ENCODE results near the gene COX7A2. TPM values are rescaled to one million over a fixed set of nuclear protein-coding genes. Genes with fewer than 3 reads are reported as not detected.

Gene COX7A2
- total RNA-seq, 6 donors from 2014 or later: 38.8 to 309 (median 181) TPM

GRCh38 chr6:75213732-75214131 lies 29.9 kb downstream of the COX7A2 start:
- 93 to 94% methylated on average over 2 of the region's 2 CpGs for WGBS, 2 donors
- no peak for DNase-seq
- no peak for TF ChIP-seq POLR2A (IDR thresholded peaks at IDR 0.05)
- TF ChIP-seq EP300 (IDR thresholded peaks at IDR 0.05): no peak
- no peak for TF ChIP-seq CTCF (IDR thresholded peaks at IDR 0.05)
- TF ChIP-seq POLR2AphosphoS5 (IDR thresholded peaks at IDR 0.05): no peak
- H3K9me3 ChIP-seq: no peaks in the 10 kb centered on the region
- H3K27ac ChIP-seq: no peak overlapping the region
- ATAC-seq (ENCODE audit: low FRiP score in 2 of 2): no peak
- peaks cover 0 to under 1% (median 0%) of the 10 kb centered on the region in 4 donors for H3K27me3 ChIP-seq
- peaks cover 5 to 18% (median 8%) of the 10 kb centered on the region in 4 donors for H3K4me1 ChIP-seq
- H3K4me3 ChIP-seq: no peak overlapping the region
- H3K36me3 ChIP-seq: no peaks in the 10 kb centered on the region

- Histone ChIP-seq H3K27ac (no peak overlapping the region), H3K27me3 (peaks cover 0 to 6% (median 0%) of the 10 kb centered on the region in 4 donors), H3K36me3 (no peaks in the 10 kb centered on the region), H3K4me1 (peaks cover 7 to 17% (median 14%) of the 10 kb centered on the region in 4 donors), H3K4me3 (no peak overlapping the region), H3K9me3 (no peaks in the 10 kb centered on the region)
- 18 to 28% methylated on average over 1 of the region's 1 CpG for WGBS, 2 donors
- ATAC-seq (ENCODE audit: low FRiP score in 2 of 2) (no peak), DNase-seq (no peak)
- TF ChIP-seq POLR2A (IDR thresholded peaks at IDR 0.05) (no peak), EP300 (IDR thresholded peaks at IDR 0.05) (no peak), CTCF (IDR thresholded peaks at IDR 0.05) (no peak)
Measured at GRCh38 chr6:75213112-75213511, 30.5 kb downstream of the COX7A2 start.

DNA sequence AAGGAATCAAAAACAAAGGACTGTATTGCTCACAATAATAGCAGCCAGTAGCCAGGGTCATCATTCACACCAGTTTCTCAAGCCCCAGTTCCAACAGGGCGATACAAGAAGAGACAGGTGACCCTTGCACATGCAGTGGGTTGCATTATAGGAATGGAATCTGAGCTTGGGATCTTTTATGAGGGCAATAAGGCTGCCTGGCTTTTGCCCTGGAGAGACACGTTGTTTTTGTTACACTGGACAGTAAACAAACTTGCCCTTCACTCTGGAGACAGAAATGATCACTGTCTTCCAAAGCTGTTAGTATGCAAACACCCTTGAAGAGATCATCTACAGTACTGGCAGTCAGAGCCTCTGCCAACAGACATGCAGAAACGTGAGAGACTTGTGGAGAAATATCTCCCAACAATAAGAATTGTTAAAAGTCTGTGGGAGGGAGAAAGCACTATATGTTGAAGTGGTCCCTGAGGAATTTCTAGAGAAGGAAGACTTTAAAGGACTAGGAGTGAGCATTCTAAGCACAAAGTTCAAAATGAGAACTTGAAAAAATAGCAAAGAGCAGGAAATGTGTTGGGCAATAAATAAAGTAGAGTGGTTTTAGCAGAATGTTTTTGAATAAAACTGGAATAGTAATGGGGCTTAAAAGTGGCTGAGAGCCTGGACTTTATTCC lies 31.5 kb downstream of the COX7A2 start:
- Histone ChIP-seq H3K36me3 (no peaks in the 10 kb centered on the region), H3K4me3 (no peak overlapping the region), H3K27ac (no peak overlapping the region), H3K9me3 (no peaks in the 10 kb centered on the region), H3K4me1 (peaks cover 7 to 21% (median 13%) of the 10 kb centered on the region in 4 donors), H3K27me3 (peaks cover 0 to 15% (median under 1%) of the 10 kb centered on the region in 4 donors)
- TF ChIP-seq POLR2AphosphoS5 (IDR thresholded peaks at IDR 0.05) (no peak), POLR2A (IDR thresholded peaks at IDR 0.05) (no peak), CTCF (IDR thresholded peaks at IDR 0.05) (no peak), EP300 (IDR thresholded peaks at IDR 0.05) (no peak)
- no peak for ATAC-seq (ENCODE audit: low FRiP score in 2 of 2)
- 16 to 28% methylated on average over 3 of the region's 3 CpGs for WGBS, 2 donors
- no peak for DNase-seq

DNA sequence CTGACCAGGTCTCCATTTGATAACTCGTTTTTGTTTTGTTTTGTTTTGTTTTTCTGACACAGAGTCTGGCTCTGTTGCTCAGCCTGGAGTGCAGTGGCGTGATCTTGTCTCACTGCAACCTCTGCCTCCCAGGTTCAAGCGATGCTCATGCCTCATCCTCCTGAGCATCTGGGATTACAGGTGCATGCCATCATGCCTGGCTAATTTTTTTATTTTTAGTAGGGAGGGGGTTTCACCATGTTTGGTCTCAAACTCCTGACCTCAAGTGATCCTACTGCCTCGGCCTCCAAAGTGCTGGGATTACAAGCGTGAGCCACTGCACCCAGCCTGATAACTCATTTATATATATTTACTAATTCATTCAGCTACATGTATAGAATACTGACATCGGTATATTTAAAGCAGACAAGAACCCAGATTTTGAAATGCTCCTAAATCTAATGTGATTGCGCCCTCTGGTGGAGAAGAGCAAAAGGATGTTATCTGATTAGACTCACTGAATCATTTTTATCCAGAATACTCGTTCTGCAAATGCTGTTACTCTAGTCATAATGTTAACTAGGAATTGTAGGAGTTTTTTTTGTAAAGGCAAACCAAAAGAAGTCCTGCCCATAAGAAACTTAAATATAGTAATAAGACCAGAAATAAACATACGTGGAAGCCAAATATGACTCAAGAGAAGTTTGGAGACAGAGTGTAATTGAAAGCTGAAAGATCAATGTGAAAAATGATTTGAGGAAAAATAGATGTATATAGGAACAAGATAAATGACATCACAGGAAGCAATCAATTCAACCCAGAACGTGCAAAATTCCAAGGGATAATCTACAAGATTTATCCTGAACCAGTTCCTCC lies 32.5 kb downstream of the COX7A2 start:
- Histone ChIP-seq H3K9me3 (no peaks in the 10 kb centered on the region), H3K4me3 (no peak overlapping the region), H3K4me1 (peaks cover 14 to 30% (median 20%) of the 10 kb centered on the region in 4 donors), H3K27ac (no peak overlapping the region), H3K36me3 (no peaks in the 10 kb centered on the region), H3K27me3 (peaks cover 0 to 23% (median 2%) of the 10 kb centered on the region in 4 donors)
- no peak for ATAC-seq (ENCODE audit: low FRiP score in 2 of 2)
- TF ChIP-seq CTCF (IDR thresholded peaks at IDR 0.05) (peak; percentile 42 to 71 (median 68)), EP300 (IDR thresholded peaks at IDR 0.05) (no peak), POLR2A (IDR thresholded peaks at IDR 0.05) (no peak), POLR2AphosphoS5 (IDR thresholded peaks at IDR 0.05) (no peak)
- DNase-seq: peak in 1 of 2 donors; percentile 49
- 27 to 31% methylated on average over 10 of the region's 10 CpGs for WGBS, 2 donors
